ENCODE data around the gene MLLT11.

The MLLT11 gene

DNA sequence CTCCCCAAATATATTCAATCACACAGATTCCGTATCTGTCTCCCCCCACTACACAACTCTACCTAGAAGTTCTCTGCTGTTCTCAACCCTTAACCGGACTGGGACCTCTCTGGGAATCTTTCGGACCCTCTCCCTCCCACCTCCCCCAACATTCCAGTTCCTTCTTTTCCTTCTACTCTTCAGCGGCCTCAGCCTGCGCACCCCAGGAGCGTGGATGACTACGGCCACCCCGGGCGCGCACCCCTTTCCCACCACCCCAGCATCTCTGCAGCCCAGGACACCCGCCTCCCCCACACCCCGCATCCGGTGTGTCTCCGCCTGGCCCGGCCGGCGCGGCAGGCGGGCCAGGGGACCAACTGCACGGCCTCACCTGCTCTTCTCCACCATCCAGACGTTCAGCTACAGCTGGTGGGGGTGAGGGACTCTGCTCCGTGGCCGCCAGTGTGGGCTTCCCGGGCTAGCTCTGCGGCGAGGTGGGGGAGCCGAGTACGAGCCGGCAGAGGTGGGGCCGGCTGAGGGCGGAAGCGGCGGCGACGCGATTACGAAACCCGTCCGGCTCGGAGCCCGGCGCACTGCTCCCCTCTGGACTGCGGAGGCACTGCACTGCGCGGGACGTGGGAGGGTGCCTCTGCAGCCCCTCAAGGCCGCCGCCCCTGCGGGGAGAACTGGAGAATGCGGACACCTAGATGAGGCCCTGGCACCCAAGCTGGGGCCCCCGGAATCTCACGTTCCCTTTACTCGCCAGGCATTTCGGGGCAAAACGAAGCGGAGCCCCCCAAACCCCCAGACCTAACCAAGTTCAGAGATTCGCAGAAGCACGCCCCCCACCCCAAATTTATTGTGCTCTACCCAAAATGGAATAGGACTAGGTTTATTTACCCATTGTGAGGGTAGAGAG lies 839 bp upstream of the MLLT11 start, which contains the start of gene CDC42SE1:
Gene CDC42SE1, minus strand, starts transcription at position 514 of the 898 bp plus-strand sequence. CDS start 3,892 bp downstream, outside the sequence.
- no peaks in the 10 kb centered on the region for H3K9me3 ChIP-seq (ENCODE audit: low read length)
- peak within 1 kb of the TSS; percentile 90 for H3K9ac ChIP-seq (ENCODE audit: low read length)
- no peaks in the 10 kb centered on the region for H3K27me3 ChIP-seq (ENCODE audit: control insufficient read depth in 1 of 2, insufficient read depth in 2 of 2, low read length in 2 of 2)
- H3K27ac ChIP-seq (ENCODE audit: low read depth, low read length): peak within 1 kb of the TSS; percentile 97
- peak within 1 kb of the TSS; percentile 94 to 97 for H3K4me3 ChIP-seq (ENCODE audit: low read depth in 1 of 2, low read length in 2 of 2)
- H3K4me1 ChIP-seq (ENCODE audit: insufficient read depth, low read length): peaks cover 36% of the 10 kb centered on the region
- H3K36me3 ChIP-seq (ENCODE audit: insufficient read depth, low read length): peaks cover 23% of the 10 kb centered on the region

DNA sequence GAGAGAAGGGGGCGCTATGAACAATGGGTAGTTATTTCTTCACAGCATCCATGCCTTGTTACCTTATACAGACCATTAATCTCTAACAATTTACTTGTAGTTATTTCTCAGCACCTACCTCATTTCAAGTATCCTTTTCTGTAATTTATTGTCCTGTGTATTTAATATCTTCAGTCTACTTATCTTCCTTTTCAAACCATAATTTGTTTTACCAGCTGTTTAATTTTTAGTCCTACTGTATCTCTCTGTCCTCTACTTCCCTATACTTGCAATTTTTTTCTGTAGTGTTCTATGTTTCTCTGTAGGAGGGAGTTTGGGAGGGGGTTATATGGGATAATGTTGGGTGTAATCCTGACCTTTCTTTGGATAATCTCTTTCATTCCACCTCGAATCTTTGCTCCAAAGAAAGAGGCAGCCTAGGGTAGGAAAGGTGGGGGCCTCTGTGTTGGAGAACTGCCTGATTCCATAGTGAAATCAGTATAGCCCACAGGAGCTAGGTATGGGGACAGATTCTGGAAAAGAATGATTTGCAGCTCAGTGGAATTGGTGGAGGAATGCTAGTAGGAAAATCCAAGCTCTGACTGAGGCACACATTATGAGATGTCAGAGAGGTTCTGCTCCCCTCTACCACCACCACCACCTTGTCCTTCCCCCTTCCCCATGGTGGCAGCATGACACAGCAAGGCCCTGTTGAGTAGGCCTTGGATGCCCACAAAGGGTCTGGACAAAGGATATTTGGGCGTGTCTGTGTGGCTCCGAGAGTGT lies 642 bp downstream of the MLLT11 start:
- Histone ChIP-seq H3K4me1 (ENCODE audit: insufficient read depth, low read length) (peaks cover 32% of the 10 kb centered on the region), H3K4me3 (ENCODE audit: low read depth in 1 of 2, low read length in 2 of 2) (peak overlapping the region in 1 of 2 donors; percentile 97), H3K27ac (ENCODE audit: low read depth, low read length) (peak overlapping the region; percentile 97)

DNA sequence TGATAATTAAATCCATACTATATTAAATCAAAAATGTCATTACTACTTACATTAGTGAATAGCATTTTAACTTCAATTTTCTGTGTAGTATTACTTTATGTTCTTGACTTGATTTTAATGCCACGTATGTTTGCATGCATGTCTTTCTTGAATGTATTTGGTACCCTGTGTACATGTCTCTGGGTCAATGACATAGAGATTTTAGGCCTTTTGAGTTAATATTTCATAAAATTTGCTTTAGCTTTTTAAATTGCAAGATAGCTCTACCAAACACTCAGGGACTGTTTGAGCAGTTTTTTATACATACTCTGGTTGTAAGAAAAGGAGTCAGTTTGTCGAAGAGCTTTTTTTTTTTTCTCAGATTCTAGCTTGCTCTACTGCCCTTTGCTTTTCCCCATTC lies 1.5 kb downstream of the MLLT11 start:
- H3K9ac ChIP-seq (ENCODE audit: low read length): no peak overlapping the region
- peaks cover 23% of the 10 kb centered on the region for H3K4me1 ChIP-seq (ENCODE audit: insufficient read depth, low read length)
- no peaks in the 10 kb centered on the region for H3K9me3 ChIP-seq (ENCODE audit: low read length)
- H3K36me3 ChIP-seq (ENCODE audit: insufficient read depth, low read length): peaks cover 2% of the 10 kb centered on the region
- H3K27me3 ChIP-seq (ENCODE audit: control insufficient read depth in 1 of 2, insufficient read depth in 2 of 2, low read length in 2 of 2): no peaks in the 10 kb centered on the region
- H3K27ac ChIP-seq (ENCODE audit: low read depth, low read length): no peak overlapping the region
- no peak overlapping the region for H3K4me3 ChIP-seq (ENCODE audit: low read depth in 1 of 2, low read length in 2 of 2)

More for the DNA sequence above, 642 bp downstream of the MLLT11 start:
- H3K36me3 ChIP-seq (ENCODE audit: insufficient read depth, low read length): peaks cover 8% of the 10 kb centered on the region
- H3K27me3 ChIP-seq (ENCODE audit: control insufficient read depth in 1 of 2, insufficient read depth in 2 of 2, low read length in 2 of 2): no peaks in the 10 kb centered on the region
- H3K9me3 ChIP-seq (ENCODE audit: low read length): no peaks in the 10 kb centered on the region
- peak overlapping the region; percentile 90 for H3K9ac ChIP-seq (ENCODE audit: low read length)

DNA sequence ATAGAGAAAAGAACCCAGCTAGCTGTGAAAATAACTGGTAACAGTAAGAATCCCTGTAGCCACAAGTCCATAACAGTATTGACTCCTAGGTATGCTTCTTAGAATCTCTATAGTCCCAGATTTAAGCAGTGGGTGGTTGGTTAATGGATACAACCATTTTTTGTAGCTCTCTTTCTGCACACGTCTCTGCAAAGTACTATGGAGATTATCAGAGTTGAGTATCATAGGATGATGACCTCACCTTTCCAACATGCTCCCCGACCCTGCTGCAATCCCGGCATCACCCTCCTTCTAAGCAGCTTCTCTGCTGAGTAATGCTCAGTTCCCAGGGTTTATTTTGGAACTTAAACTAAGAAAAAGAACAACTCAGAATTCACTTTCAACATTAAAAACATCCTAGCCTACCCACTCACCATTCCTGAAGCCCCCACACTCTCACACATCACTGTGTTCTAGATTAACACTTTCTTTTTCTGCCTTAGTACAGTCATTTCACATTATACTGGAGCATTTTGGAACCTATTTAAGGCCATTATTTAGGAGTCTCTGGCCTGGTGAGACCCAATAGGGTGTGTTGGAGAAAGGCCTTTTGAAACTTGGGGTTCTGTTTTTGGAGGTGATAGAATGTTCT lies 2.7 kb downstream of the MLLT11 start:
- Histone ChIP-seq H3K4me3 (ENCODE audit: low read depth in 1 of 2, low read length in 2 of 2) (no peak overlapping the region), H3K9me3 (ENCODE audit: low read length) (no peaks in the 10 kb centered on the region), H3K36me3 (ENCODE audit: insufficient read depth, low read length) (no peaks in the 10 kb centered on the region), H3K27me3 (ENCODE audit: control insufficient read depth in 1 of 2, insufficient read depth in 2 of 2, low read length in 2 of 2) (no peaks in the 10 kb centered on the region), H3K9ac (ENCODE audit: low read length) (no peak overlapping the region), H3K27ac (ENCODE audit: low read depth, low read length) (no peak overlapping the region), H3K4me1 (ENCODE audit: insufficient read depth, low read length) (peaks cover 12% of the 10 kb centered on the region)

DNA sequence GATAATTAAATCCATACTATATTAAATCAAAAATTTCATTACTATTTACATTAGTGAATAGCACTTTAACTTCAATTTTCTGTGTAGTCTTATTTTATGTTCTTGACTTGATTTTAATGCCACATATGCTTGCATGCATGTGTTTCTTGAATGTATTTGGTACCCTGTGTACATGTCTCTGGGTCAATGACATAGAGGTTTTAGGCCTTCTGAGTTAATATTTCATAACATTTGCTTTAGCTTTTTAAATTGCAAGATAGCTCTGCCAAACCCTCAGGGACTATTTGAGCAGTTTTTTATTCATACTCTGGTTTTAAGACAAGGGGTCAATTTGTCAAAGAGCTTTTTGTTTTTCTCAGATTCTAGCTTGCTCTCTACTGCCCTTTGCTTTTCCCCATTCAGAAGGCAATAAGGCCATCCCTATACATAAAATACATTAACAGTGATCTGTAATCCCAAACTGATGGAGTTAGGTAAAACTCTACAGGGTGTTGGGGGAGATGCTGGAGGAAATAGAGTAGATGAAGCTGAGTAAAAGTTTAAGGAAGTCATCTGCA lies 5.0 kb downstream of the MLLT11 start:
- H3K27ac ChIP-seq (ENCODE audit: low read depth, low read length): no peak overlapping the region
- H3K27me3 ChIP-seq (ENCODE audit: control insufficient read depth in 1 of 2, insufficient read depth in 2 of 2, low read length in 2 of 2): no peaks in the 10 kb centered on the region
- H3K4me1 ChIP-seq (ENCODE audit: insufficient read depth, low read length): peaks cover 12% of the 10 kb centered on the region
- no peaks in the 10 kb centered on the region for H3K36me3 ChIP-seq (ENCODE audit: insufficient read depth, low read length)
- H3K9me3 ChIP-seq (ENCODE audit: low read length): no peaks in the 10 kb centered on the region
- no peak overlapping the region for H3K4me3 ChIP-seq (ENCODE audit: low read depth in 1 of 2, low read length in 2 of 2)
- no peak overlapping the region for H3K9ac ChIP-seq (ENCODE audit: low read length)

DNA sequence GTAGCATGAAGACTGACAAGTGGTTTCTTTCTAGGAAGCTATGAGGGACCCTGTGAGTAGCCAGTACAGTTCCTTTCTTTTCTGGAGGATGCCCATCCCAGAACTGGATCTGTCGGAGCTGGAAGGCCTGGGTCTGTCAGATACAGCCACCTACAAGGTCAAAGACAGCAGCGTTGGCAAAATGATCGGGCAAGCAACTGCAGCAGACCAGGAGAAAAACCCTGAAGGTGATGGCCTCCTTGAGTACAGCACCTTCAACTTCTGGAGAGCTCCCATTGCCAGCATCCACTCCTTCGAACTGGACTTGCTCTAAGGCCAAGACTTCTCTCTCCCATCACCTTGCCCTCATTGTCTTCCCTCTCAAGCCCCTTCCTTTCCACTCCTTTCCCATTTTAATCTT lies 7.0 kb downstream of the MLLT11 start:
- H3K27ac ChIP-seq (ENCODE audit: low read depth, low read length): no peak overlapping the region
- no peaks in the 10 kb centered on the region for H3K9me3 ChIP-seq (ENCODE audit: low read length)
- H3K4me1 ChIP-seq (ENCODE audit: insufficient read depth, low read length): peaks cover 13% of the 10 kb centered on the region
- H3K27me3 ChIP-seq (ENCODE audit: control insufficient read depth in 1 of 2, insufficient read depth in 2 of 2, low read length in 2 of 2): no peaks in the 10 kb centered on the region
- H3K9ac ChIP-seq (ENCODE audit: low read length): no peak overlapping the region
- H3K4me3 ChIP-seq (ENCODE audit: low read depth in 1 of 2, low read length in 2 of 2): no peak overlapping the region
- H3K36me3 ChIP-seq (ENCODE audit: insufficient read depth, low read length): no peaks in the 10 kb centered on the region

DNA sequence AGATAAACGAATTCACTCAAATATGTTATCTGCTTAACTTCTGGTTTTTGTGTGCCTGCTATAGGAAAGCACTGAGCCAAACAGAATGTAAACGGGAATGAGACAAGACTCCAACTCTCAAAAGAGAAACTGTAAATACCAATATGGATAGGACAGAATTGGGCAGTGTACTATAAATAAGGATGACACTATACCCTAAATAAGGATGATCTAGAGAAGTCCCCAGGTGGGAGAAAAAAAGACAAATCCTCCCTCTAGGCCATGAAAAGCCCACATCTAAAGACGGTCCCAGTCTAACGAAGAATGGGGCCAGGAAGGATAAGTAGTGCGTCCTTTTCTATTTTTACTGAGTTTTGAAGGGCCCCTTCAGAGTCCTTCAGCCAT lies 8.9 kb downstream of the MLLT11 start:
- peaks cover 13% of the 10 kb centered on the region for H3K4me1 ChIP-seq (ENCODE audit: insufficient read depth, low read length)
- no peaks in the 10 kb centered on the region for H3K9me3 ChIP-seq (ENCODE audit: low read length)
- H3K36me3 ChIP-seq (ENCODE audit: insufficient read depth, low read length): no peaks in the 10 kb centered on the region
- H3K27ac ChIP-seq (ENCODE audit: low read depth, low read length): no peak overlapping the region
- no peaks in the 10 kb centered on the region for H3K27me3 ChIP-seq (ENCODE audit: control insufficient read depth in 1 of 2, insufficient read depth in 2 of 2, low read length in 2 of 2)
- peak overlapping the region in 1 of 2 donors; percentile 81 for H3K4me3 ChIP-seq (ENCODE audit: low read depth in 1 of 2, low read length in 2 of 2)
- no peak overlapping the region for H3K9ac ChIP-seq (ENCODE audit: low read length)

DNA sequence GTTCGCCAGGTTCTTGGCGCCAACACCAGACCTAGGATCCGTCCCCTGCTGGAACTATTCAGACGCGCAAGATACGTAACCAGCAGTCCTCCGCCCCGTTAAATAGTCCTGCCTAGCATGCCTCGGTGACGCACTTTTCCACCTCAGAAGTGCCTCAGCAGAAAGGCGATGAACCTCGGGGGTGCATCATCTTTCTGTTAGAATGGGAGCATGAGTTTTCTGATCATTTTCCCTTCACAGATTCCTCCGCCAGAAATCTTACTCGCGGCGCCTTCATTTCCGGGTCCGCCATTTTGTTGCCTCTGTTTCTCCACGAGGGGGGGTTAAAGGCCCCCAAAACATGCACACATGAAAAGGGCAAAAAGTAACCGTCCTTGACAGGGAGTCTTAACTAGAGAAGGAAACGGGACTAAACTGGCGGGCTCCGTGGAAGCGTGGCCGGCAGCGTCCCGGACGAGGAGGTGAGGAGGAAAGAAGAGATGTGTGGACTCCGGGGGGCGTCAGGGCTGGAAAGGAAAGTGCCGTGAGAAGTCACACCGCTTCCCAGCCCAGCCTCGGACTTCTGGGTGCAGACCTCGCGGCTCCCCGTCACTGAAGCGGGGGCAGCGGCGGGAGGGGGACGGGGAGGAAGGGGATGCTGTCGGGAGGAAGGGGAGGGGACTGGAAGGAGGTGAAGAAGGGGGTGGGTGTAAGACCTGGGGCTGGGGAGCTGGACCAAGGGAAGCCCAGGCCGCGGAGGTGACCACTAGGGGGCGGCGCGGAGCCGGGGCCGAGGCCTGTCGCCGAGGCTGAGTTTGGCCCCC lies 10.5 kb downstream of the MLLT11 start, which contains the start of gene GABPB2:
Gene GABPB2, plus strand, starts transcription at position 288 of the 803 bp plus-strand sequence. CDS start 17,429 bp downstream, outside the sequence.
- Histone ChIP-seq H3K27me3 (ENCODE audit: control insufficient read depth in 1 of 2, insufficient read depth in 2 of 2, low read length in 2 of 2) (no peaks in the 10 kb centered on the region), H3K4me1 (ENCODE audit: insufficient read depth, low read length) (peaks cover 13% of the 10 kb centered on the region), H3K9ac (ENCODE audit: low read length) (peak within 1 kb of the TSS; percentile 74), H3K9me3 (ENCODE audit: low read length) (no peaks in the 10 kb centered on the region), H3K36me3 (ENCODE audit: insufficient read depth, low read length) (no peaks in the 10 kb centered on the region), H3K4me3 (ENCODE audit: low read depth in 1 of 2, low read length in 2 of 2) (peak within 1 kb of the TSS; percentile 81 to 96), H3K27ac (ENCODE audit: low read depth, low read length) (peak within 1 kb of the TSS; percentile 100)

DNA sequence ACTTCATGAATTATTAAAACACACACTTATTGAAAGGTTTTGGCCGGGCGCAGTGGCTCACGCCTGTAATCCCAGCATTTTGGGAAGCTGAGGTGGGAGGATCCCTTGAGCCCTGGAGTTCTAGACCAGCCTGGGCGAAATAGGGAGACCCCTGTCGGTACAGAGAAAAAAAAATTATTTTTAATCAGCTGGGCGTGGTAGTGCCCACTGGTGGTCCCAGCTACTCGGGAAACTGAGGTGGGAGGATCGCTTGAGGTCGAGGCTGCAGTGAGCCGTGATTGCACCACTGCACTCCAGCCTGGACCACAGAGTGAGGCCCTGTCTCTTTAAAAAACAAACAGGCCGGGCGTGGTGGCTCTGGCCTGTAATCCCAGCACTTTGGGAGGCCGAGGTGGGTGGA lies 12.0 kb downstream of the MLLT11 start:
- Histone ChIP-seq H3K27me3 (ENCODE audit: control insufficient read depth in 1 of 2, insufficient read depth in 2 of 2, low read length in 2 of 2) (no peaks in the 10 kb centered on the region), H3K4me3 (ENCODE audit: low read depth in 1 of 2, low read length in 2 of 2) (no peak overlapping the region), H3K36me3 (ENCODE audit: insufficient read depth, low read length) (no peaks in the 10 kb centered on the region), H3K9ac (ENCODE audit: low read length) (no peak overlapping the region), H3K27ac (ENCODE audit: low read depth, low read length) (no peak overlapping the region), H3K9me3 (ENCODE audit: low read length) (no peaks in the 10 kb centered on the region), H3K4me1 (ENCODE audit: insufficient read depth, low read length) (peaks cover 13% of the 10 kb centered on the region)

DNA sequence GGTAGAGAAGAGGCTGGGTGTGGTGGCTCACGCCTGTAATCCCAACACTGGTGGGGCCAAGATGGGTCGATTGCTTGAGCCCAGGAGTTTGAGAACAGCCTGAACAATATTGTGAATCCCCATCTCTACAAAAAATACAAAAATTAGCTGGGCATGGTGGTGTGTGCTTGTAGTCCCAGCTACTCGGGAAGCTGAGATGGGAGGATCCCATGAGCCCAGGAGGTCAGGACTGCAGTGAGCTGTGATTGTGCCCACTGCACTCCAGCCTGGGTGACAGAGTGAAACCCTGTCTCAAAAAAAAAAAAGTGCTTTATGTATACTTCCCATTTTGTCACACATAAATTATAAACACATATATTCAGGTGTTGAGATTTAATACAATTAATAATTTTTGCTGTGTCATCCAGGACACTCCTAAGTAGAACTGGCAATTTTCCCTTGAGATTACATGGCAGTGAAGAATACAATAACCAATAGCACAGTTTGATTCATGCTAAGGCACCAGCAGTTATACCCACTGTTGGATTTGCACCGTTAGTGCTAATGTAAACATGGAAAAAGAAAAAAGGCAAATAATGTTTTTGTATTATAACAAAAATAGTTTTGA lies 25.9 kb downstream of the MLLT11 start:
- H3K4me1 ChIP-seq (ENCODE audit: insufficient read depth, low read length): no peaks in the 10 kb centered on the region
- H3K27me3 ChIP-seq (ENCODE audit: control insufficient read depth in 1 of 2, insufficient read depth in 2 of 2, low read length in 2 of 2): no peaks in the 10 kb centered on the region
- H3K27ac ChIP-seq (ENCODE audit: low read depth, low read length): no peak overlapping the region
- H3K4me3 ChIP-seq (ENCODE audit: low read depth in 1 of 2, low read length in 2 of 2): no peak overlapping the region
- no peak overlapping the region for H3K9ac ChIP-seq (ENCODE audit: low read length)
- no peaks in the 10 kb centered on the region for H3K9me3 ChIP-seq (ENCODE audit: low read length)
- no peaks in the 10 kb centered on the region for H3K36me3 ChIP-seq (ENCODE audit: insufficient read depth, low read length)

Data from muscle layer of colon (tissue), 2 donors.